Thyroid gland (tissue), 4 donors: ENCODE measurements around the gene OTOG.

Source experiments
- CTCF ChIP-seq, 6 experiments: fragments of 200-600 bp in 3 of 6; fragments of 450-650 bp in 3 of 6; sonication (generic) in 3 of 6; IDR thresholded peaks; one replicate each; pipeline ENCODE4 v1.5.1; 2016 to 2019; ENCODE audit warnings: antibody characterized with exemption in 6 of 6, mild to moderate bottlenecking in 2 of 6, inconsistent platforms in 1 of 6, moderate library complexity in 1 of 6
- POLR2A ChIP-seq, 2 donors: fragments of 450-650 bp; IDR thresholded peaks; one replicate each; pipeline ENCODE4 v1.6.1; 2017; ENCODE audit warnings: antibody characterized with exemption in 2 of 2, mild to moderate bottlenecking in 2 of 2, moderate library complexity in 1 of 2

- TF ChIP-seq CTCF (IDR thresholded peaks at IDR 0.05) (no peak), POLR2A (IDR thresholded peaks at IDR 0.05) (no peak)
Observed at GRCh38 chr11:17653611-17654010, 106.6 kb downstream of the OTOG start.
